ENCODE data around the gene TMEM116. TPM values are rescaled to one million over a fixed set of nuclear protein-coding genes. Genes with fewer than 3 reads are reported as not detected.
A peak's percentile ranks its signal among the peaks of the same experiment; 100 is the strongest.
"Not testable (repeated sequence)": the region's sequence is repeated elsewhere in the genome, so short reads cannot be mapped to it uniquely, and the experiment has no call there.

Gene TMEM116
- total RNA-seq = 9.9 and 12.6 TPM in 2 replicates
- long read RNA-seq, transcript TMEM116-215 (11 exons, 1,408 nt) = major isoform, 9 of 47 reads
- long read RNA-seq, partial matches to known transcripts = 2 of 47 reads
- long read RNA-seq, other reads (novel, unspliced or antisense) = 31 of 47 reads

DNA sequence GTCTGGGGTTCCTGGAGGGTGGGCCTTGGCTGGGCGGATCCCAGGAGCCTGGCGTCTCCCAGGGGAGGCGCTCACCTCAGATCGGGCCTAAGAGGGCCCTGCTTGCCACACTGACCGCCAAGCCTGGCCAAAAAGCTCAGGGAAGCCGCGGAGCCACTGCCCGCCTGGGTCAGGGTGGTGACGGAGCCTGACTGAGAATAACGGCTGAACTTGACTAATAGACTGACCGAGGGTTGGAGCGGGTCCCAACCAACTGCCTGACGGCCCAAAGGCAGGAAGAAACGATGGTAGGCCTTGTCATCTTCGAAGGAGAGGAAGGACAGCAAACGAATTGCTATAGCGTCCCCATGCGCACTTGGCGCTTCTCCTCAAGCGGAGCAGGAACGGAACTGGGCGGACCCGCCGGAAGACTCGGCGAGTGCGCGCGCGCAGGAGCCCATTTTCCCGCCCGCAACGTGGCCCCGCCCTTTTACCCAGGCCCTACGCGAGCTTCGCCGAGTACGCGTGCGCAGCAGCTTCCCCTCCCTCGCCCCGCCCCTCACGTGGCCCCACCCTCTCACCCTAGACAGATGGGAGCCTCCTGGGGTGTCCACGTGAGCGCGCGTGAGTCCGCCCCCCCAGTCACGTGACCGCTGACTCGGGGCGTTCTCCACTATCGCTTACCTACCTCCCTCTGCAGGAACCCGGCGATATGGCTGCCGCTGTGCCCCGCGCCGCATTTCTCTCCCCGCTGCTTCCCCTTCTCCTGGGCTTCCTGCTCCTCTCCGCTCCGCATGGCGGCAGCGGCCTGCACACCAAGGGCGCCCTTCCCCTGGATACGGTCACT lies at the start of gene TMEM116, which contains the start of gene ERP29:
TSS of gene TMEM116 (minus strand) at position 391 of the 826 bp plus-strand sequence. CDS start 7,895 bp downstream, outside the sequence.
TSS of gene ERP29 (plus strand) at position 652 of the 826 bp plus-strand sequence. CDS start at position 692, 40 bp downstream.
- peak; percentile 58 for TF ChIP-seq CTCF (IDR thresholded peaks at IDR 0.05)
- H3K27me3 Mint-ChIP-seq (ENCODE audit: unreplicated experiment) = no peaks in the 10 kb centered on the region
- peak; percentile 100 for DNase-seq (ENCODE audit: extremely low spot score, unreplicated experiment)
- H3K27ac Mint-ChIP-seq (ENCODE audit: unreplicated experiment) = peak within 1 kb of the TSS; percentile 98
- peak within 1 kb of the TSS; percentile 97 for H3K4me3 Mint-ChIP-seq (ENCODE audit: unreplicated experiment)
- H3K9me3 Mint-ChIP-seq (ENCODE audit: unreplicated experiment) = peaks cover 6% of the 10 kb centered on the region
- H3K4me1 Mint-ChIP-seq (ENCODE audit: unreplicated experiment) = peaks cover 32% of the 10 kb centered on the region
- H3K36me3 Mint-ChIP-seq (ENCODE audit: unreplicated experiment) = peaks cover 17% of the 10 kb centered on the region

- no peak for TF ChIP-seq CTCF (IDR thresholded peaks at IDR 0.05)
- H3K4me3 Mint-ChIP-seq (ENCODE audit: unreplicated experiment) = no peak overlapping the region
- H3K4me1 Mint-ChIP-seq (ENCODE audit: unreplicated experiment) = no peaks in the 10 kb centered on the region
- H3K27ac Mint-ChIP-seq (ENCODE audit: unreplicated experiment) = no peak overlapping the region
- H3K36me3 Mint-ChIP-seq (ENCODE audit: unreplicated experiment) = peaks cover 40% of the 10 kb centered on the region
- no peaks in the 10 kb centered on the region for H3K9me3 Mint-ChIP-seq (ENCODE audit: unreplicated experiment)
- DNase-seq (ENCODE audit: extremely low spot score, unreplicated experiment) = no peak
- no peaks in the 10 kb centered on the region for H3K27me3 Mint-ChIP-seq (ENCODE audit: unreplicated experiment)
Observed at GRCh38 chr12:112061137-112061536, 48.2 kb upstream of the TMEM116 start.

GRCh38 chr12:112049351-112049750 lies 36.4 kb upstream of the TMEM116 start:
- Mint-ChIP-seq H3K27ac (ENCODE audit: unreplicated experiment) (no peak overlapping the region), H3K27me3 (ENCODE audit: unreplicated experiment) (no peaks in the 10 kb centered on the region), H3K36me3 (ENCODE audit: unreplicated experiment) (peaks cover 51% of the 10 kb centered on the region)

DNA sequence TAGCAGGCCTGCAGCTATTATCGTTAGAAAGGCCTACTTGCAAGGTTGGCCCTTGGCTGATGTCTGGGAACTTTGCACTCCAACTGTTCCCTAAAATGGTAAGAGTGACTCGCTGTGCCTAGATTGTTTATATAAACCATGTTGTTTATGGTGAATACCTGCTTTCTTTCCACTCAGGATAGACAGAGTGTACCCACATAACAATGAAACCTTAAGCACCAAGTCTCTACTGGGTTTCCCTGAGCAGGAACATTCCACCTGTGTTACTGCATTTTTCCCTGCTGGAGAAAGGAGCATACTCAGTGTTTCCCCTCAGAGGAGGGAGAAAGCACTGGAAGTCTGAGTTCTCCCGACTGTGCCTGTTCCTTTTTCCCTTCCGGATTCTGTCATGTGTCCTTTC lies 33.0 kb upstream of the TMEM116 start:
- Mint-ChIP-seq H3K4me1 (ENCODE audit: unreplicated experiment) (no peaks in the 10 kb centered on the region), H3K4me3 (ENCODE audit: unreplicated experiment) (no peak overlapping the region), H3K27me3 (ENCODE audit: unreplicated experiment) (no peaks in the 10 kb centered on the region), H3K36me3 (ENCODE audit: unreplicated experiment) (peaks cover 47% of the 10 kb centered on the region), H3K9me3 (ENCODE audit: unreplicated experiment) (no peaks in the 10 kb centered on the region), H3K27ac (ENCODE audit: unreplicated experiment) (no peak overlapping the region)
- TF ChIP-seq CTCF (IDR thresholded peaks at IDR 0.05) = no peak
- no peak for DNase-seq (ENCODE audit: extremely low spot score, unreplicated experiment)

More at GRCh38 chr12:112049351-112049750, 36.4 kb upstream of the TMEM116 start:
- no peaks in the 10 kb centered on the region for H3K9me3 Mint-ChIP-seq (ENCODE audit: unreplicated experiment)
- H3K4me1 Mint-ChIP-seq (ENCODE audit: unreplicated experiment) = no peaks in the 10 kb centered on the region
- DNase-seq (ENCODE audit: extremely low spot score, unreplicated experiment) = no peak
- TF ChIP-seq CTCF (IDR thresholded peaks at IDR 0.05) = no peak
- no peak overlapping the region for H3K4me3 Mint-ChIP-seq (ENCODE audit: unreplicated experiment)

GRCh38 chr12:112036614-112037013 lies 23.6 kb upstream of the TMEM116 start:
- peaks cover 50% of the 10 kb centered on the region for H3K36me3 Mint-ChIP-seq (ENCODE audit: unreplicated experiment)

More at GRCh38 chr12:112036614-112037013, 23.6 kb upstream of the TMEM116 start:
- not testable (repeated sequence) for H3K27me3 Mint-ChIP-seq (ENCODE audit: unreplicated experiment); H3K4me1 Mint-ChIP-seq (ENCODE audit: unreplicated experiment); DNase-seq (ENCODE audit: extremely low spot score, unreplicated experiment); H3K4me3 Mint-ChIP-seq (ENCODE audit: unreplicated experiment); H3K27ac Mint-ChIP-seq (ENCODE audit: unreplicated experiment); H3K9me3 Mint-ChIP-seq (ENCODE audit: unreplicated experiment)
